GM18951 (cell line): ENCODE results near the gene PZP.

Experiments
- POLR2A ChIP-seq: IDR thresholded peaks from 4 replicates; pipeline ENCODE4 v1.6.1; 2011; ENCODE audit warnings: mild to moderate bottlenecking; ENCODE audit not compliant: insufficient read length, insufficient read depth; ENCODE audit errors: extremely low read depth
- in situ Hi-C: fragments of 300-500 bp; cut with MboI; formaldehyde crosslinking; loops from one replicate; pipeline ENCODE4 v1.12.0; 2022; ENCODE audit warnings: low sequenced_read_pairs, mixed read lengths, inconsistent platforms; ENCODE audit not compliant: unreplicated experiment

PZP gene

GRCh38 chr12:9127936-9128663 is 80.1 kb downstream of the PZP start:
- in situ Hi-C loops: no loop called here
- TF ChIP-seq POLR2A: no peak

GRCh38 chr12:9127484-9127883 is 80.7 kb downstream of the PZP start:
- TF ChIP-seq POLR2A: no peak
- in situ Hi-C loops: no loop called here

DNA sequence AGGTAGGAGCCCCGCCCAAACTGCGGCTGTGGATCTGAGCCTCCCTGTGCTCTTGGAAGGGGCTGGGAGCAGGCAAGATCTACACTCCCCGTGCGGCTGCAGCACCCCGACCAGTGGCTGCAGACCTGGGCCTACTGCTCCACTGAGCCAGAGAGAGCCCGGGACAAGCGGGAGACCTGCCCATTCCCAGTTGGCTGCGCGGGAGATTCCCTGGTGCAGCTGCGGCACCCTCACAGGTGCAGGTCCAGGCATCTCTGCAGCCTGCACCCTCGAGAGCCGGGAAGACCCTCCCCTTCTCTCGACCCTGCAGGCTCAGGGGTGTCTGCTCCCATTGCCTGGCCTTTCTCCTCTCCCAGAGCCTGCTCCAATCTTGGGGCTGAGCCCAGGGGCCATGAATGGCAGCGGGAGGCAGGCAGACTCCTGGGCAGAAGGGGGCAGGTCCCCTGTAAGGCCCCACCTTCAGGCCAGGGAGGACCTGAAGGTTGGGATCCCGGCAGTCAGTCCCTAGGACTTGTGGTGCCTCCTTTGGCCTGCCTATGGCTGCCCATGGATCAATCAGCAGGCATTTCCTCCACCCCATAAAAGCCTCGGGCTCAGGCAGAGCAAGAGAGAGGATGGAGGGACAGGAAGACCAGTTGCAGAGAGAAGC is 83.7 kb downstream of the PZP start:
- TF ChIP-seq POLR2A: no peak
- in situ Hi-C loops: no loop called here

DNA sequence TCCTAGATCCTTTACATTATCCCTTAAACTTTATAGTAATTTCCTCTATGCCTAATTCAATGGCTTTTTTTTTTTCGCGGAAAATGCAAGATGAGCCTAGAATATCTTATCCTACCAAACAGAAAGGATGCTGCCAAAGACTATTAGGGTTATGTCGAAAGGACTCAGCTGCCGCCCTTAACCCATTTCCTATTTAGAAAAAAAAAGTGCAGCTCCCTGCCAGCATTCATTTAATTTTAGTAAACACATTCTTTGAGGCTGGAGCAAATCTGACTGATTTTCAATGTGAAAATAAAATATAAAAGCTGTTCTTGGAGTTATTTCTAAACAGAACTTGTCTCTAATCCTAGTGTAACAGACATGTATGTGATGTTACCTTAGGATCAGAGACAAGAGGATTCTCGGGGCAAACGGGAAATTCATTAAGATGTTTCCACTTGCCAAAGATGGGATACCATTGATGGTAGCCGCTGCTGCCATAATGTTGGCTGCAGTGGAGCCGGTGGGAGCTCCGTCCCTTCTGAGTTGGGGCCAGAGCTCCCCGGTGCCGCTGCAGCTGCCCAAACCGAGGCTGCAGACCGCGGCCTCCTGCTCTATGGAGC is 84.3 kb downstream of the PZP start:
- in situ Hi-C loops: no loop called here
- no peak for TF ChIP-seq POLR2A

DNA sequence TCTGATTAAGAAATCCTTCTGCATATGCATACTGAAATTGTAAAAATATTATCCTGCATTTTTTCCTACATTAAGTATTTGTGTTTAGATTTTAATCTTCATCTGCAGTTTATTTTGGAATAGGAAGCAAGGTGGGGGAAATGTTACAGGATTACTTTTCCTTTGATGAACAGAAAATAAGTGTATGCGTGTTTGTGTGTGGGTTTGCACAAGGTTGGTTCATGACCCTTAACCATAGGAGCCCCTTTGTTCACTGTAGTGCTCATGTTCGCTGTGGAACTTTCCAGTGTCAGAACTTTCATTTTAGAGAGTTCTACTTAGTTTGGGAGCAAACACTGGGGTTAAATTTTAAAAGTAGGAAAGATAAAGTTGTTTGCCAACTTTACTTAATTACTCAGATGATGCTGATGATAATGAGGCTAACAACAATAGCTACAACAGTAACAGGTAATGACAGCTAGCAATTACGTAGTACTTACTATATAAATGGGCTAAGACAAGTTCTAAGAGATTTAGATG is 86.0 kb downstream of the PZP start:
- in situ Hi-C loops: no loop called here
- no peak for TF ChIP-seq POLR2A

- no peak for TF ChIP-seq POLR2A
- in situ Hi-C loops: no loop called here
Observed at GRCh38 chr12:9120487-9121184, 87.6 kb downstream of the PZP start.

GRCh38 chr12:9118158-9118557 is 90.0 kb downstream of the PZP start:
- no peak for TF ChIP-seq POLR2A
- in situ Hi-C loops: no loop called here

GRCh38 chr12:9115731-9116559 is 92.2 kb downstream of the PZP start, which contains the start of gene A2M:
A2M (minus strand) TSS chr12:9115919; CDS start chr12:9115849, 70 bp downstream.
- no peak for TF ChIP-seq POLR2A
- in situ Hi-C loops: no loop called here

- TF ChIP-seq POLR2A: no peak
- in situ Hi-C loops: no loop called here
Observed at GRCh38 chr12:9114946-9115345, 93.2 kb downstream of the PZP start.

DNA sequence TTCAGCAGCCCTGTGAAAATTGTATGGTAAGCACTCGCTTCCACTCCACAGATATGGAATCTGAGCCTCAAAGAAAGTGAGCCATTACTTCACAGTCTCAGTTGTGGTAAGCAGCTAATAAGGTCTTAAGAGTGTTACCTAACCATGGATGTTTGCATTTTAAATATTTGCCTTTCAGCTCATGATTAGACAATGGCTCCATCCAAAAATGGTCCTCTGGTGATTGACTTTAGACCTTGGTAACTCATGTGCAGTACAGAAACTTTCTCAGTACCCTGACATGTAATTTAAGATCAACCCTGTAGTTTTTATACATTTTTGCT is 94.2 kb downstream of the PZP start:
- in situ Hi-C loops: no loop called here
- no peak for TF ChIP-seq POLR2A

DNA sequence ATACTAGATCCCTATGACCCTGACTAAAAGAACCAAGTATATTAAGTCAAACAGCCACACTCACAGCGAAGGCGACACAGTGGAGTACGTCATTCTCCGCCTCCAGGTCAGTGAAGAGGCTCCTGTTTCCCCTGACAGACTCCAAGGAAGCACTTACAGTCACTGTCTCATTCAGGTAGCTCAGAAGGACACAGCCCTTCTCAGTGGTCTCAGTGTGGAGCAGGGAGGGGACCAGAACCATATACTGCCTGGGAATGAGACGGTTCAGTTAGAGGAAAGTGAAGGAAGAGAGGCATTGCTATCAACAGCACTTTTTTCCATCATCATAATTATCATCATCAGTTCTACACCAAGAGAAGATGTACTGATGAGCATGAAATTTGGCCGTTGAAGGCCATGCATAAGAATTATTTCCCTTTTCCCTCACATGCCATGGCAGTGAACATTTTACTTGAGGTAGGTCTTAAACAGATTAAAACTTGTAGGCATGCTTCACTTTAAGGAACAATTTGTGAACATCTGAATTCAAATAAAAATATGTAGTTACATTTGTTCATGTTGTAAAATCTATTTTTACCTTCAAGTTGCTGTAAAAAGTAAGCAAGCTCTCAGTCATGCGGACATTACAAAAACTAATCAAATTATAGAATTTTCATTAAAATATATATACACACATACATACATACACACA is 94.8 kb downstream of the PZP start:
- in situ Hi-C loops: no loop called here

More for the DNA sequence above, 94.8 kb downstream of the PZP start:
- no peak for TF ChIP-seq POLR2A
